Astrocyte of the spinal cord (primary cell): ENCODE data around the gene PRKD1.

Experiments used
- DNase-seq: peaks from one replicate; pipeline ENCODE4 v3.0.0; 2011; ENCODE audit warnings: low read depth, low spot score
- H3K4me3 ChIP-seq: 2 replicates; pipeline ENCODE4 v1.5.1; 2011; ENCODE audit warnings: low read depth, mild to moderate bottlenecking, low read length, moderate library complexity
- in situ Hi-C: cut with HindIII; loops from 2 replicates; pipeline ENCODE4 v1.10.0; 2017; ENCODE audit warnings: low sequenced_read_pairs
- TF ChIP-seq, protein P1 (sequence below): IDR thresholded peaks from 2 replicates; pipeline ENCODE4 v1.5.1; 2012; ENCODE audit warnings: low read depth, mild to moderate bottlenecking, low read length, inconsistent platforms

Gene PRKD1

DNA sequence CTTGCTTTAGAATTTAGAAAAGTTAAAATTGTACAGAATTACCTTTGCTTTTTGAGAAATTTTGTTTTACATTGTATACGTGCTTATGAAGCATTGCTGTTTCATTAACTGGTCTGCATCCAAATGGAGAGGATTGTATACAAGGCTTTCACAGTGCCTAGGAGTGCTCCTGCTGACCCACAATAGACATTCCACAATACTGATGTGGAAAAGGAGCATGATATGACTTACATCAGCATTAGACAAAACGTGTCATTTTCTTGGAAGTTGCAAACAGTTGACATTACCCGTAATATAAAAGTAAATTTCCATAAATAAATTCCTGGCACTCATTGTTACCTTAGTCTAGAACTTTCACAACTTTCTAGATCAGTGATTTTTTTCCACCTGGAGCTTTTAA lies 1.9 kb downstream of the PRKD1 start:
- TF ChIP-seq, protein P1, sequence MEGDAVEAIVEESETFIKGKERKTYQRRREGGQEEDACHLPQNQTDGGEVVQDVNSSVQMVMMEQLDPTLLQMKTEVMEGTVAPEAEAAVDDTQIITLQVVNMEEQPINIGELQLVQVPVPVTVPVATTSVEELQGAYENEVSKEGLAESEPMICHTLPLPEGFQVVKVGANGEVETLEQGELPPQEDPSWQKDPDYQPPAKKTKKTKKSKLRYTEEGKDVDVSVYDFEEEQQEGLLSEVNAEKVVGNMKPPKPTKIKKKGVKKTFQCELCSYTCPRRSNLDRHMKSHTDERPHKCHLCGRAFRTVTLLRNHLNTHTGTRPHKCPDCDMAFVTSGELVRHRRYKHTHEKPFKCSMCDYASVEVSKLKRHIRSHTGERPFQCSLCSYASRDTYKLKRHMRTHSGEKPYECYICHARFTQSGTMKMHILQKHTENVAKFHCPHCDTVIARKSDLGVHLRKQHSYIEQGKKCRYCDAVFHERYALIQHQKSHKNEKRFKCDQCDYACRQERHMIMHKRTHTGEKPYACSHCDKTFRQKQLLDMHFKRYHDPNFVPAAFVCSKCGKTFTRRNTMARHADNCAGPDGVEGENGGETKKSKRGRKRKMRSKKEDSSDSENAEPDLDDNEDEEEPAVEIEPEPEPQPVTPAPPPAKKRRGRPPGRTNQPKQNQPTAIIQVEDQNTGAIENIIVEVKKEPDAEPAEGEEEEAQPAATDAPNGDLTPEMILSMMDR = no peak
- in situ Hi-C loops = no loop called here
- DNase-seq = no peak
- peak overlapping the region; percentile 87 for H3K4me3 ChIP-seq

DNA sequence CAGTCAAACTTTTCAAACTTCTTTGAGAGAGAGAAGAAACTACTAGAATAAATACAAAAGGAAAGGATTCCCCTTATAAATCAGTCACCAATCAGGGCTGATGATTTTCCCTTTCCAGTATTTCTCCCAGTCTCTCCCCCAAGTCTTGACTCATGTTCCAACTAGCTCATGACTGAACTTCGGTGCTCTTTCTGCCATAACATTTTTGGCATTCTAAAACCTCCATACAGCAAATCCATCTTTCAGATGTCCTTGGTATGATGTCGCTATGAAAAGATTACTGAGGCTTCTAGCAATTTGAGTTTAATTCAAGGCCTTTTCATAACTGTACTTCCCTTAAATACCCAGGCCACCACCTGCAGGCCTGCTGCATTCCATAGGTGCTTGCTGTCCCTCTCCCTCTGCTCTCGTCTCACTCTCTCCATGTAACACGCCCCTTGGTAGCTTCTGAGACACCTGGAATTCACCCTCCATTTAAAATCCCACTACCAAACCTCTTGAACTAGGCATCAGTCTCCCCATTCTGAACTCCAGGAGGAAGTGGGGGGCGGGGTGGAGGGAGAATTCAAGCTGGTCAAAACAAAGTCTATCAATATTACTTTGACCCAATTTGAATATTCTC lies 2.4 kb downstream of the PRKD1 start:
- DNase-seq = peak; percentile 51
- peak overlapping the region; percentile 87 for H3K4me3 ChIP-seq
- in situ Hi-C loops = no loop called here
- TF ChIP-seq, protein P1 = no peak

DNA sequence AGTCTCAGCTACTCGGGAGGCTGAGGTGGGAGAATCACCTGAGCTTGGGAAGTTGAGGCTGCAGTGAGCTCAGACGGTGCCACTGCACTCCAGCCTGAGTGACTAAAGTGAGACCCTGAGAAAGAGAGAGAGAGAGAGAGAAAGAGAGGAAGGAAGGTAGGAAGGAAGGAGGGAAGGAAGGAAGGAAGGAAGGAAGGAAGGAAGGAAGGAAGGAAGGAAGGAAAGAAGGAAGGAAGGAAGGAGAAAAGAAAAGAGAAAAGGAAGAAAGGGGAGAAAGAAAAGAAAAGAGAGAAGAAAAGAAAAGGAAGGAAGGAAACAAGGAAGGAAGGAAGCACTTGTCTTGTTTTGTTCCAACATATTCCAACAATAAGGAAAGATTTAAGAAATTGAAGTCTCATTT lies 7.8 kb downstream of the PRKD1 start:
- no peak for DNase-seq
- H3K4me3 ChIP-seq = no peak overlapping the region
- in situ Hi-C loops = no loop called here
- TF ChIP-seq, protein P1 = no peak

DNA sequence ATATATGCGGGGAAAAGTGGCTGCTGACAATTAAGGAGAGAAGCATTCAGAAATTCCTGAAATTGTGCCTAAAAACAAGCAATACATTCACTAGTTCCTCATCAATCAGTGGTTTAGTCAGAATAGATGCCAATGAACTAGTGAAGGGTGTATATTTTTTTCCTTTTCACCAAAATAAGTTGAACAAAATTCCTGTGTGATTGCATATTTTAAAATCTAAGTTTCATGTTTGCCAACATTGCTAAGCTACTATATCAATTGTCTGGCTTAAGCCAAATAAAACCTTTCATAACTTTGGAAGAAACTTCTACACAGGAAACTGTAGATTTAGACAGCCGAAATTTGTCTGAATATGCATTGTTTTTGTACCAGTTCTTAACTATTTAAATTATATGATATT lies 8.7 kb downstream of the PRKD1 start:
- in situ Hi-C loops = no loop called here
- DNase-seq = no peak
- H3K4me3 ChIP-seq = no peak overlapping the region
- TF ChIP-seq, protein P1 = no peak

DNA sequence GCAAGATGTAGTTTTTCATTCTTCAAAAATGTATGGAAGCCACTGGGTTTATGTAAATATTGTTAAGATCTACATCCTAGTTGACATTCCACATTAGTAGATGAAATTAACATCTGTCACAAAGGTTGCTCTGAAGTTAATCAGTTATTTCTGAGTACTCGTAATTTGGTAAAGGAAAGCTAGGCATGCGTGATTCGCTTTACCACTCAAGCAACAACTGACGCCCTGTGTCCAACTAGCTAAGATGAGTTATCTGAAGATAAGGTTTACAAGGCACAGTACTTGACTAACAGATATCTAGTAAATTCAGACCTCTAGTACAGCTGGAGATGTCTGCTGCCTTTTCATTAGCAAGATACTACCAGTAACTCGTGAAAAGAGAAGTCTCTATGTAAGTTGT lies 14.1 kb downstream of the PRKD1 start:
- TF ChIP-seq, protein P1 = no peak
- H3K4me3 ChIP-seq = no peak overlapping the region
- no peak for DNase-seq
- in situ Hi-C loops = no loop called here

DNA sequence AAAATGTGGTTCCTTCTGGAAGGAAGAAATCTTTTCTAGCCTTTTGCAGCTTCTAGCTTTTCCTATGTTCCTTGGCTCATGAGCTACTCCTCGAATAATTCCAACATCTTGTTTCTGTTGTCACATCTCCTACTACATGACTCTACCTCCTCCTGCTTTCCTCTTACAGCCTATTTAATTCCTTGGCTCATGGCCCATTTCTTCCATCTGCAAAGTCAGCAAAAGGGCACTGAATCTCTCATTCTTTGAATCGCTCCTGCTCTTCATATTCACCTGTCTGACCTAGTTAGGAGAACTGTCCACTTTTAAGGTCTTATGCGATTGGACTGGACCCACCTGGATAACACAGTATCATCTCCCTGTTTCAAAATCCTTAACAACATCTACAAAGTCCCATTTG lies 15.8 kb downstream of the PRKD1 start:
- in situ Hi-C loops = no loop called here
- TF ChIP-seq, protein P1 = no peak
- no peak overlapping the region for H3K4me3 ChIP-seq
- DNase-seq = no peak
